ENCODE results near the gene ZNF343.

Gene ZNF343

GRCh38 chr20:2508631-2509467 lies at the start of gene ZNF343:
TSS of gene ZNF343 (minus strand) at chr20:2508915. CDS start at chr20:2493895, 15,020 bp downstream.
- DNase-seq (ENCODE audit: low read depth), result peak; percentile 44
- no peak for TF ChIP-seq CTCF (IDR thresholded peaks at IDR 0.05; ENCODE audit: control insufficient read depth, extremely low read depth, insufficient read depth)

DNA sequence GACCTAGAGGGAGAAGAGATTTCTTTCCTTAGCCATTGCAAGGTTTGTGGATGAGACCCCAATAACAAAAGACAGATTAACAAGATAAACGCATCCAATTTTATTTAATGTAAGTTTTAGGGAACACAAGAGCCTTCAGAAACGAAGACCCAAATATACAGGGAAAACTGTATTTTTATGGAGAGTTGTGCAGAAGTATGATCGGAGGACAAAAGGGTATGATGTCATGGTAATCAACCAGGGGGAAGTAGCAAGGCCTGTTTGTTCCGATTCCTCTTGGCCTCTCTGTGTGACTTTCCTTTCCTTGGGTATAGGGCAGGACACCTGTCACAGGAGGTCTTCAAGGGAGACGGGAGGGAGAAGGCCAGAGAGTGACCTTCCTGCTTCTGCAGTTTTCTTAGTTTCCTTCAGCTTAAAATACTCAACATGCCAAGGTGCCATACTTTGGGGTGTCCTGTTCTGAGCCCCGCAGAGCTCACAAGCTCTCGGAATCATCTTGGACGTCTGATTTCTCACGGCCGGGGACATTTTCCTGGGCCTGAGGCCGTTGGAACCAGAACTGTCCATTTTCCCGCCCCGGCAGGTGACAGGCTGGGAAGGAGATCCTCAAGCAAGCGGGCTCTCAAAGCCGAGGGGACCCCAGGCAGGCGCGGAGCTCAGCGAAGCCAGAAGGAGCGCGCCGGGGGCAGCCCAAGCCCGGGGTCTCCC lies 49.3 kb upstream of the ZNF343 start:
- no peak overlapping the region for H3K4me3 ChIP-seq (ENCODE audit: low read depth, low read length)
- DNase-seq (ENCODE audit: low read depth), result no peak

More at GRCh38 chr20:2508631-2509467, at the start of gene ZNF343:
- H3K4me3 ChIP-seq (ENCODE audit: low read depth, low read length), result peak within 1 kb of the TSS; percentile 80

DNA sequence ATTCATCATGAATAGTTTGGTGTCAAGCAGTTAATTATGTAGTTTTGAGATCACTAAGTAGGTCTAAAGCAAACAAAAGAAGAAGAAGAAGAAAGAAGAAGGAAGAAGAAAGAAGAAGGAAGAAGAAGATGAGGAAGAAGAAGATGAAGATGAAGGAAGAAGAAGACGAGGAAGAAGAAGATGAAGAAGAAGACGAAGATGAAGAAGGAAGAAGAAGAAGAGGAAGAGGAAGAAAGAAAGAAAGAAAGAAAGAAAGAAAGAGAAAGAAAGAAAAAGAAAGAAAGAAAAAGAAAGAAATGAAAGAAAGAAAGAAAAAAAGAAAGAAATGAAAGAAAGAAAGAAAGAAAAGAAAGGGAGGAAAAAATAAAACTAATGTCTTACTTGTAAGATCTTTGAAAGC lies 36.9 kb upstream of the ZNF343 start:
- DNase-seq (ENCODE audit: low read depth), result no peak
- no peak for TF ChIP-seq CTCF (IDR thresholded peaks at IDR 0.05; ENCODE audit: control insufficient read depth, extremely low read depth, insufficient read depth)
- no peak overlapping the region for H3K4me3 ChIP-seq (ENCODE audit: low read depth, low read length)

More for the DNA sequence above, 49.3 kb upstream of the ZNF343 start:
- TF ChIP-seq CTCF (IDR thresholded peaks at IDR 0.05; ENCODE audit: control insufficient read depth, extremely low read depth, insufficient read depth), result no peak

- no peak for DNase-seq (ENCODE audit: low read depth)
- TF ChIP-seq CTCF (IDR thresholded peaks at IDR 0.05; ENCODE audit: control insufficient read depth, extremely low read depth, insufficient read depth), result no peak
- no peak overlapping the region for H3K4me3 ChIP-seq (ENCODE audit: low read depth, low read length)
Measured at GRCh38 chr20:2544211-2544610, 35.5 kb upstream of the ZNF343 start.

- no peak for TF ChIP-seq CTCF (IDR thresholded peaks at IDR 0.05; ENCODE audit: control insufficient read depth, extremely low read depth, insufficient read depth)
- DNase-seq (ENCODE audit: low read depth), result no peak
Measured at GRCh38 chr20:2542361-2542760, 33.6 kb upstream of the ZNF343 start.

DNA sequence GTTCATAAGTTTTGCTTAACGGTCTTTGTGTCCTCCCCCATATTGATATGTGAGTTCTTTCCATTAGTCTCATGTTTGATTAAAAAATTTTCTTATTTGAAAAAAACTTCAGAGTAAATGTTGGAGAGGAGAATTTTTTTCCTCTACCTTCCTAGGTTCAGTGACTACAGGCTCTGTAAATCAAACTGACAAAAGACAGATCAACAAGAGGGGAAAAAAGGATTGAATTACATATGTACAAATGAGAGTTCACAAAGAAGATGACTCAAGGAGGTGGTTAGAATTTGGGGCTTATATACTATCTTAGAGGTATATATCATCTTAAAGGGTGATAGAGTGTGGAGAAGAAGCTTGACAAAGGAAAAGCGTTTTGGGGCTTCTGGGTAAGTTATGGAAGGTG lies 33.2 kb upstream of the ZNF343 start:
- no peak overlapping the region for H3K4me3 ChIP-seq (ENCODE audit: low read depth, low read length)
- no peak for DNase-seq (ENCODE audit: low read depth)
- no peak for TF ChIP-seq CTCF (IDR thresholded peaks at IDR 0.05; ENCODE audit: control insufficient read depth, extremely low read depth, insufficient read depth)

More at GRCh38 chr20:2542361-2542760, 33.6 kb upstream of the ZNF343 start:
- no peak overlapping the region for H3K4me3 ChIP-seq (ENCODE audit: low read depth, low read length)

Measured in LNCaP clone FGC (cell line).